HEK293T (cell line): ENCODE results near the gene ARAP1.

ENCODE experiments used
- CTCF ChIA-PET: fragments of 350-600 bp; formaldehyde crosslinking; extraction: SDS; loops from one replicate; lab custom pipeline; 2021; ENCODE audit warnings: antibody characterized with exemption, inconsistent platforms; lab: Yijun Ruan, JAX
- POLR2A ChIA-PET: fragments of 350-600 bp; formaldehyde crosslinking; extraction: SDS; loops from one replicate; lab custom pipeline; 2020; ENCODE audit warnings: antibody characterized with exemption, inconsistent platforms; lab: Yijun Ruan, JAX
- DNase-seq: peaks from one replicate; pipeline ENCODE4 v3.0.0; 2012; ENCODE audit warnings: mixed read lengths; ENCODE audit errors: extremely low spot score
- ARNT ChIP-seq: fragments of 450-650 bp; IDR thresholded peaks from 2 replicates; pipeline ENCODE4 v1.6.1; 2017; ENCODE audit warnings: mild to moderate bottlenecking
- BHLHE40 ChIP-seq: fragments of 450-650 bp; IDR thresholded peaks from 2 replicates; pipeline ENCODE4 v1.6.1; 2016; ENCODE audit warnings: mild to moderate bottlenecking, moderate library complexity, borderline replicate concordance
- CTBP1 ChIP-seq: fragments of 450-650 bp; IDR thresholded peaks from 2 replicates; pipeline ENCODE4 v1.6.1; 2016; ENCODE audit warnings: borderline replicate concordance
- ELF4 ChIP-seq: fragments of 450-650 bp; IDR thresholded peaks from 2 replicates; pipeline ENCODE4 v1.6.1; 2017; ENCODE audit warnings: antibody characterized with exemption
- FOXA1 ChIP-seq: fragments of 450-650 bp; IDR thresholded peaks from 2 replicates; pipeline ENCODE4 v1.6.1; 2016; ENCODE audit warnings: mild to moderate bottlenecking
- FOXK2 ChIP-seq: fragments of 450-650 bp; IDR thresholded peaks from 2 replicates; pipeline ENCODE4 v1.6.1; 2016; ENCODE audit warnings: mild to moderate bottlenecking
- FOXM1 ChIP-seq: fragments of 450-650 bp; IDR thresholded peaks from 2 replicates; pipeline ENCODE4 v1.6.1; 2017; ENCODE audit warnings: mild to moderate bottlenecking, borderline replicate concordance
- HDGF ChIP-seq: fragments of 450-650 bp; IDR thresholded peaks from 2 replicates; pipeline ENCODE4 v1.6.1; 2017; ENCODE audit warnings: antibody characterized with exemption, borderline replicate concordance
- L3MBTL2 ChIP-seq: fragments of 450-650 bp; conservative IDR thresholded peaks from 2 replicates; pipeline ENCODE4 v1.6.1; 2016; ENCODE audit warnings: mild to moderate bottlenecking
- LEF1 ChIP-seq: fragments of 450-650 bp; IDR thresholded peaks from 2 replicates; pipeline ENCODE4 v1.6.1; 2017; ENCODE audit warnings: mild to moderate bottlenecking, borderline replicate concordance
- NFRKB ChIP-seq: fragments of 450-650 bp; IDR thresholded peaks from 2 replicates; pipeline ENCODE4 v1.6.1; 2016; ENCODE audit warnings: mild to moderate bottlenecking, moderate library complexity
- SP1 ChIP-seq: fragments of 450-650 bp; IDR thresholded peaks from 2 replicates; pipeline ENCODE4 v1.6.1; 2017
- SUZ12 ChIP-seq: fragments of 450-650 bp; IDR thresholded peaks from 2 replicates; pipeline ENCODE4 v1.6.1; 2016; ENCODE audit warnings: mild to moderate bottlenecking
- TARDBP ChIP-seq: fragments of 450-650 bp; IDR thresholded peaks from 2 replicates; pipeline ENCODE4 v1.6.1; 2016
- ZNF384 ChIP-seq: fragments of 450-650 bp; IDR thresholded peaks from 2 replicates; pipeline ENCODE4 v1.6.1; 2016
- TF ChIP-seq, protein P1 (sequence below): fragments of 450-650 bp; IDR thresholded peaks from 2 replicates; pipeline ENCODE4 v1.6.1; 2016

ARAP1 gene

DNA sequence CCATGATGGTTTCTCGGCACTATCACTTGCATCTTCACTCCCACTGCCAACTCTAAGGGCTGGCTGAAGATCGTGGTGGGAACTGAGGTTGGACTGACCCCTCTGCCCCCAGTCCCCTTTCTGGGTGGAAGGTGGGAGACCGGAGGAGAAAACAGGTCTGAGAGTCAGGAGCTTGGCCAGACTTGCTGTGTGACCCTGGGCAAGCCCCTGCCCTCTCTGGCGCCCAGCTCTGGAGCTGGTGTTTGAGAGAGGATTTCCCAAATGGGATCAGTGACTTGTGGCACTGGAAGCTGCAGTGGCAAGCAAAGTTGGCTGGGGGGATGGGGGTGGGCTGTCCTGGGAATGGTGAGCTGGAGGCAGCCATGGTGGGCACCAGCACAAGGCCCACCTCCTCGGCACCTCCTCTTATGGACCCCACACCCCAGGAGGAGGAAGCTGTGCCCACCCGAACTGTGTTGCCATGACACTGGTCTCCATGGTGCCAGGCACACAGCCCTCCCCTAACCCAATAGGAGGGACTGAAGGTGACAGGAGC is 71.5 kb downstream of the ARAP1 start:
- ChIA-PET CTCF (interaction anchor here (1.3 to 5.1 kb wide), 2 partner anchors 45 to 91 kb away, joined by 3 to 33 read pairs; no protein-coding TSS in a partner anchor), POLR2A (no interaction called here)
- DNase-seq = no peak
- TF ChIP-seq ELF4 = no peak
- TF ChIP-seq NFRKB = no peak
- TF ChIP-seq FOXM1 = no peak
- TF ChIP-seq CTBP1 = no peak
- TF ChIP-seq BHLHE40 = no peak
- no peak for TF ChIP-seq FOXK2
- TF ChIP-seq HDGF = no peak
- TF ChIP-seq, protein P1, sequence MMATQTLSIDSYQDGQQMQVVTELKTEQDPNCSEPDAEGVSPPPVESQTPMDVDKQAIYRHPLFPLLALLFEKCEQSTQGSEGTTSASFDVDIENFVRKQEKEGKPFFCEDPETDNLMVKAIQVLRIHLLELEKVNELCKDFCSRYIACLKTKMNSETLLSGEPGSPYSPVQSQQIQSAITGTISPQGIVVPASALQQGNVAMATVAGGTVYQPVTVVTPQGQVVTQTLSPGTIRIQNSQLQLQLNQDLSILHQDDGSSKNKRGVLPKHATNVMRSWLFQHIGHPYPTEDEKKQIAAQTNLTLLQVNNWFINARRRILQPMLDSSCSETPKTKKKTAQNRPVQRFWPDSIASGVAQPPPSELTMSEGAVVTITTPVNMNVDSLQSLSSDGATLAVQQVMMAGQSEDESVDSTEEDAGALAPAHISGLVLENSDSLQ = no peak
- no peak for TF ChIP-seq SUZ12

DNA sequence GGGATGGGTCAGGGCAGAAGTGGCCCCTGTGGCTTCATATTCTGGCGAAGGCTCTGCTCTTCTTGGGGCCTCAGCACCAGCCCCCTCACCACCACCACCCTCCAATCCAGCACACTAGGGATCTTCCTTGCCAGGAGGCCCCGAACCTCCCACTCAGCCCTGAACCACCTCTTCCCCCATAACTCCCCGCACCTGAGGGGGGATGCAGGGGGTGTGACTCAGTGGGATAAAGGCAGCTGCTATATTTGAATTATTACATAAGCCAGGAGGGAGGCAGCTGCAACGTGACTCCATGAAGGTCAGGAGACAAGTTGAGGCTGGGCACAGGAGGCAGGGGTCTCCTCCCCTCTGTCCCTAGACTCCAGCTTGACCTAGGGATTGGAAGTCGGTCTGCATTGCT is 72.3 kb downstream of the ARAP1 start:
- TF ChIP-seq FOXK2 (no peak), ELF4 (no peak), LEF1 (no peak), SUZ12 (no peak), HDGF (no peak), ARNT (no peak), ZNF384 (no peak), FOXM1 (no peak), BHLHE40 (no peak), TARDBP (no peak), CTBP1 (no peak), FOXA1 (no peak), NFRKB (no peak), L3MBTL2 (no peak)
- ChIA-PET CTCF (no interaction called here), POLR2A (no interaction called here)
- no peak for DNase-seq

DNA sequence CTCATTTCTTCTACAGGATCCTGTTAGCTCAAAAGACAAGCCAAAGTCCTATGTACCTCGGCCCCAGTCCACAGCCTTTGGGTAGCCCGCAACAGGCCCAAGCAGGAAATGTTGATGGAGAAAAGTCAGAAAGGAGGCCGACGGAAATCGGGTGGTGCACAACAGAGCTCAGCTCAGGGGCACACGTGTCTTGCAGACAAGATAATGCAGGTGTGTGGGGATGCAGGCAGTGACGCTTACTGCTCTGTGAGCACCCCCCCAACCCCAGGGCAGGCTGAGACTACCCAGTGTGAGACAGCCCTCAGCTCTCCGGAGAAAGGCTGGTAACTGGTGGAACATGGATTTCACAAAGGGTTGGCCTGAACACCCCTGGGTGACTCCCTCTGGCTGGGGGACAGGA is 73.7 kb downstream of the ARAP1 start:
- TF ChIP-seq SUZ12 = no peak
- TF ChIP-seq CTBP1 = no peak
- no peak for TF ChIP-seq ARNT
- TF ChIP-seq BHLHE40 = no peak
- no peak for TF ChIP-seq L3MBTL2
- no peak for TF ChIP-seq ZNF384
- TF ChIP-seq HDGF = no peak
- ChIA-PET POLR2A (interaction anchor here (0.9 kb wide), 1 partner anchor 68 kb away, joined by 3 read pairs; no protein-coding TSS in a partner anchor), CTCF (interaction anchor here (1.2 kb wide), 1 partner anchor 88 kb away, joined by 3 read pairs; no protein-coding TSS in a partner anchor)
- DNase-seq = no peak

DNA sequence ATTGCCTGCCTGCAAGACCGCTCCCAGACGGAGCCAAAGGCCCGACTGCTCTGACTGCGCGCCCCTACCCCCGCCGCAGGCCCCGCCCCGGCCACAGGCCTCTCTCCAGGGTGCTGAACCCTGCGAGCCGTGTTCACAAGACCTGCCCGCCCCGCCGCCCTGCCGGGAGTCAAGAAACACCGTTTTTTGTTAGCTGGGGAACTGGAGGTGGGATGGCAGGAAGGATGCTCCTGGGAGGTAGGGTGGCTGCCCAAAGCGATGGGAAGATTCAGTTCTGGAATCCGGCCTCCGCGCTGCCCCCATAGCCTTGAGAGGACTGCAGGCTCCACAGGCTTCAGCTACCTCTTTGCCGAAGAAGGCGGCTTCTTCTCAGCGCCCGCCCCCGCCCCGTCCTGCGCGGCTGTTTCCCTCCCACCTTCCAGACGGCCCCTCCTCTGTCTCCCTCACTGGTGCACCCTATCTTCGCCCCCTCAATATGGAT is 75.3 kb downstream of the ARAP1 start:
- CTCF ChIA-PET = interaction anchor here (0.7 to 1.0 kb wide), 2 partner anchors 39 to 206 kb away, joined by 3 read pairs; no protein-coding TSS in a partner anchor
- DNase-seq = peak; percentile 82
- POLR2A ChIA-PET = no interaction called here
- TF ChIP-seq FOXK2 (no peak), FOXA1 (no peak), TARDBP (no peak)

DNA sequence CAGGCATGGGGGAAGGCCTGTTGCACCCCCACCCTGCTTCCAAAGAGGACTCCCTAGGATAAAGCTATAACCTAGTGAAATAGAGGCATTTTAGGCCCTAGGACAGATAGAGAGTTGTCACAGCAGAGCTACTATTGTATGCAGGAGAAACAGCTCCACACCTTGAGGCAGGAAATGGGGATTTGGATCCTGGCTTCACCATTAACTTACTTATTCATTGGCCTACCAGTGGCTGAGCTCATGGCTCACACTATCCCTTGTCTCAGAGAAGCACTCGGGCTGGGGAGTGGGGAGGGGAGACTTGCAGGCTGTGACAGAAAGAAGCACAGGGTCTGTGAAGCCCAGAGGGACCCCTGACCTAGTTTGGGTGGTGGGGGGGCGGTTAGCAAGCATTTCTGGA is 77.0 kb downstream of the ARAP1 start:
- POLR2A ChIA-PET = no interaction called here
- CTCF ChIA-PET = interaction anchor here (1.1 to 1.5 kb wide), 3 partner anchors 8 to 204 kb away, joined by 4 to 8 read pairs (median 5); no protein-coding TSS in a partner anchor
- DNase-seq = no peak
- TF ChIP-seq BHLHE40 = no peak
- TF ChIP-seq TARDBP = no peak
- TF ChIP-seq FOXK2 = no peak
- TF ChIP-seq FOXM1 = no peak
- TF ChIP-seq HDGF = no peak
- TF ChIP-seq, protein P1 = no peak
- TF ChIP-seq NFRKB = no peak
- TF ChIP-seq CTBP1 = no peak
- TF ChIP-seq L3MBTL2 = no peak
- TF ChIP-seq LEF1 = no peak
- no peak for TF ChIP-seq SP1
- no peak for TF ChIP-seq ELF4
- no peak for TF ChIP-seq ZNF384
- no peak for TF ChIP-seq FOXA1
- TF ChIP-seq ARNT = no peak
- TF ChIP-seq SUZ12 = no peak

DNA sequence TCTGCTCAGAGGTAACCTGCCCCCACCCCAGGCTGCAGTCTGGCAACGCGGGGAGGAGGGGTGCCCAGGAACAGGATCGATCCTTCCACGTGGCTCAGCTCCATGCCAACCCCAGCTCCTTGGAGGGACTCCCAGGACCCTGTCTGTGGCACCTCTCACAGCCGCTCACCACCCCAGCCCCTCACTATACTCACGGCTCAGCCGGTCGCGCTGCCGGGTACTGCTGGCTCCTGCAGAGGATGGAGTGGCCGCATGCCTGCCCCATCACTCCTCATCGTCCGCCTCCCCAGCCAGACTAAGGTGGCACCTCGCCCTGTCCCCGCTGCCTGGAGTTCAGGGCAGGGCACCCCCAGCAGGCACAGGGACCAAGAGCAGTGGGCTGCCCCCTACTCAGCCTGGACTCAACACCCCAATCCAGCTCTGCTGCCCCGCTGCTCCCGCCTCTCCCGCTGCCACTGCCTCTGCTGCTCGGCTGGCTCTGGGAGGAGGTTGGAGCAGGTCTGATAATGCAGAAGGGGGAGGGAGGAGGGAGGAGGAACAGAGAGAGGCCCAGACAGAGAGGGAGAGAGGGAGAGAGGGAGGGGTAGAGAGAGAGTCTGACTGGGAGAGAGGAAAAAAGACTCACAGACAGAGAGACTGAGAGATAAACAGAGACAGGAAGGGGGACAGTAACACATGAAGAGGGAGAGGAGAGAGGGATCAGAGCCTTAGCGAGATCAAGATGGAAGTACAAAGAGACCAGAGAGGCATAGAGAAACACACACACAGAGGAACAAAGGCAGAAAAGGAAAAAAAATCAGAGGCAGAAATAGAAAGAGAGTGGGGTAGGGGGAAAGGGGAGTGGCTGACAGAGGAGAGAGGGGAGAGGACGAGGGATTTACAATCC is 78.0 kb downstream of the ARAP1 start, which contains the start of gene PDE2A:
PDE2A (minus strand) TSS at position 480 of the 886 bp plus-strand sequence; CDS start at position 265, 215 bp downstream.
- no peak for TF ChIP-seq TARDBP
- no peak for TF ChIP-seq BHLHE40
- no peak for TF ChIP-seq NFRKB
- TF ChIP-seq ZNF384 = no peak
- TF ChIP-seq HDGF = no peak
- no peak for TF ChIP-seq L3MBTL2
- no peak for TF ChIP-seq FOXA1
- no peak for TF ChIP-seq SP1
- TF ChIP-seq FOXK2 = no peak
- TF ChIP-seq, protein P1 = no peak
- no peak for TF ChIP-seq ARNT
- TF ChIP-seq LEF1 = no peak
- TF ChIP-seq CTBP1 = no peak
- no peak for TF ChIP-seq SUZ12
- no peak for TF ChIP-seq FOXM1
- no peak for TF ChIP-seq ELF4
- ChIA-PET POLR2A (no interaction called here), CTCF (interaction anchor here (0.9 to 1.1 kb wide), 2 partner anchors 10 to 203 kb away, joined by 4 read pairs; no protein-coding TSS in a partner anchor)
- no peak for DNase-seq
